GM10847 (cell line): ENCODE results near the gene POLE.

ENCODE experiments used
- POLR2A ChIP-seq: IDR thresholded peaks from 2 replicates; pipeline ENCODE4 v1.6.1; 2011; ENCODE audit not compliant: insufficient read length; ENCODE audit errors: extremely low read depth

The POLE gene

GRCh38 chr12:132651444-132652100 is 35.6 kb downstream of the POLE start:
- TF ChIP-seq POLR2A, result no peak

DNA sequence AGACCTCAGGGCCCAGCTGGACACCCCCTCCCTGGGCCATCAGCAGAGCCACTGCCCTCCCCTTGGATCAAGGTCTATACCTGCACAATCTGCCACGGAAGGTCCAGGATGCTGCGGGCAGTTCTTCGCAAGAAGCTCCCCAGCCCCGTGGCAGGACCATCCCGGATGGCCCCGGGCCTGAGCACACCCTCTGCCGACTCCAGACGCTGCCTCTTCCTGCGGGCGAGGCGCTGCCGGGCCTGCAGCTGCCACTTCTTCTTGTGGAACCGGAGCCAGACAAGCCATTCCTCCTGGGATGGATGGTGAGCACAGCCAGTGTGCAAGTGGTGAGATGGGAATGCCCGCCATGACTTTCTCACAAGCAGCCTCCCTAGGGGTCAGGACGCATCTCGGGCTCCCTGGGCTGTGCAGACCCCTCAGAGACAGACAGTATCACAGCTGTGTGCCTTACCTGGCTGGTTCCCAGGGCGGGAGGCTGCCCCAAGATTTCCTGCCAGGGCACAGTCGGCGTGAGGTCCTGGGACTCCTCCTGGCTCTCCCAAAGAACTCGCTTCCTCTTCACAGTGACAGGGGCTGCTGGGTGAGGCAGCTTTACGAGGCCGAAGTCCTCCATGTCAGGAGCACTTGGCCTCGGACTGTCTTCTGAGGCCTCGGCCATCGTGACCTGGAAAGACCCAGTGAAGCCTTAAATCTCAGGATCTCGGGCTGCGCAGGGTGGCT is 37.8 kb downstream of the POLE start:
- TF ChIP-seq POLR2A, result no peak

- no peak for TF ChIP-seq POLR2A
These were observed 38.4 kb downstream of the POLE start for GRCh38 chr12:132648616-132649225.

- no peak for TF ChIP-seq POLR2A
These were observed 39.3 kb downstream of the POLE start for GRCh38 chr12:132647858-132648257.

DNA sequence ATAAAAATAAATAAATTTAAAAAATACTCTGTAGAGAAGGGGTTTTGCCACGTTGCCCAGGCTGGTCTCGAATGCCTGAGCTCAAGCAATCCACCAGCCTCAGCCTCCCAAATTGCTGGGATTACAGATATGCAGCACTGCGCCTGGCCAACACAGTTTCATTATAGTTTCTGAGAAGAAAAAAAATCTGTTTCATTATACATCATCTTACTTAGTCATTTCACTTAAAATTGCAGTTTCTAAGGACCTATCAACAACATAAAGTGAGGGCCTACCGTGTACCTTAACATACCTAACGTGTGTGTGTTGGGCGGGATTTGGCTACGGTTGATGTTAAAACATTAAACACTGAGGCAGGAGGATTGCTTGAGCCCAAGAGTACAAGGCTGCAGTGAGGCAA is 40.3 kb downstream of the POLE start:
- TF ChIP-seq POLR2A, result no peak

- no peak for TF ChIP-seq POLR2A
These were observed 44.0 kb downstream of the POLE start for GRCh38 chr12:132642846-132643835.

DNA sequence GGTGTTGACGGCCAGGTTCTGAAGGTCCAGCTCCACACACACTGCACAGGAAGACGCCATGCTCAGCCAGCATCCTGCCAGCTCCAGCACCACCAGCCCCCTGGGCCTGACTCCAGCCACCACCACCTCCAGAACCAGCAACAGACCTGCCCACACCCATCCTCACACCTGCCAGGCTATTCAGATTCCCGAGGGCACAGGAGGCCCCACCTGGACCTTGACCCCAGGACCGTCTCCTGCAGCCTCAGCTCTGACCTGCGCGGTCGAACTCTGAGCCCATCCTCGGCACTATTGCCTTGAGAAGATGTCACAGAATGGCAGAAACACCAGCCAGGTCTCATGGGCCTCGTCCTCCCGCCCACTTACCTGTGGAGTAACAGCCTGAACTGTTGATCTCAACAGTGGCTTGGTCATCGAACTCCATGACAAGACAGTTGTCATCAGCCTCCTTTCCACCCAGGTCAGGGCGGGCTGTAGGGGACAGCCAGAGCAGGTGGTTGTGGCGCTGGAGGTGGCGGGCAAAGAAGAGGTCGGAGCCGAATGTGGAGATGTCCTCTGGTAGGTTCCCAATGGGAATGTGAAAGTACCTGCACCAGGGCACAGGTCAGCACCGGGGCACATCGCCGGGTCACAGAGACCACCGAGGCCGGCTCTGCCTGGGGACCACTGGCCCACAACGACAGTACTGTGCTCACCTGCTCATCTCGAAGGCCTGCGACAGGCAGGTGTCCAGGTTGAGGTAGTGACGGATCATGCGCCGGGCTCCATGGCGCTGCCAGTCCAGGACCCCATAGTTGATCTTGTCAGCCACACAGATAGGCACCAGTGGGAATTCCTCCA is 45.1 kb downstream of the POLE start:
- no peak for TF ChIP-seq POLR2A

DNA sequence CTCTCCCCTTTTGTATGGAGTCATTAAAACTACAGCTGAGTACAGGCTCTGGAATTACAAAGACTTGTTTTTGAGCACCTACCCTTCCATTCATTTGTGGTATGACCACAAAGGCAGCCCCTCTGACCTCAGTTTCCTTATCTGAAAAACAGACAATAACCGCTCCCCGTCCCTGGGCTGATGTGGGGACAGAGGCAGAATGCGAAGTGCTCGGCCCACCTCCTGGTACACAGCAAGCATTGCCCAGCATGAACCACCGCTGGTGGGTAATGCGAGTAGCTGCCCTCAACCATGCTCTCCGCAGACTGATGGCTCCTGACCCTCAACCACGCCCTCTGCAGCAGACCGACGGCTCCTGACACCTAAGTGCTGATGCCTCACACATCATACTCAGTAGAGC is 46.2 kb downstream of the POLE start:
- no peak for TF ChIP-seq POLR2A

GRCh38 chr12:132639956-132640520 is 47.1 kb downstream of the POLE start:
- TF ChIP-seq POLR2A, result no peak

GRCh38 chr12:132638541-132639408 is 48.4 kb downstream of the POLE start:
- TF ChIP-seq POLR2A, result no peak

DNA sequence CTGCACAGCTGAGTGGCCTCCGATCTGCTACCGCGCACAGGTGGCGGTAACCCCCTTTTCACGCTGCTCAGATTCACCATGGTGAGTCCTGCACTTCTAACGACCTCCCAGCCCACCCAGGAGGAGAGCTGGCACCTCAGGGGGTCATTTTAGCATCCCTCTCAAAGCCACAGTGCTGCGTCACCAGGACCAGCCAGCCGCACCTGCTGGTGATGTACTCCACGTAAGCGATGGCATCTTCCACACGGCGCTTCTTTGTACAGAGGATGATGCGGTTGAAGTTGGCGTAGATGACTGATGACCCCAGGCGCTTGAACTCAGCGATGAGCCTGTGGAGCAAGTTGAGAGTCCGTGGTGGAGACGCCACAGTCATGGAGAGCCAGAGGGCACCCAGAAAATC is 49.3 kb downstream of the POLE start:
- no peak for TF ChIP-seq POLR2A

- TF ChIP-seq POLR2A, result no peak
These were observed 51.8 kb downstream of the POLE start for GRCh38 chr12:132635076-132635955.
